ENCODE measurements around the gene C11orf65.

The C11orf65 gene

DNA sequence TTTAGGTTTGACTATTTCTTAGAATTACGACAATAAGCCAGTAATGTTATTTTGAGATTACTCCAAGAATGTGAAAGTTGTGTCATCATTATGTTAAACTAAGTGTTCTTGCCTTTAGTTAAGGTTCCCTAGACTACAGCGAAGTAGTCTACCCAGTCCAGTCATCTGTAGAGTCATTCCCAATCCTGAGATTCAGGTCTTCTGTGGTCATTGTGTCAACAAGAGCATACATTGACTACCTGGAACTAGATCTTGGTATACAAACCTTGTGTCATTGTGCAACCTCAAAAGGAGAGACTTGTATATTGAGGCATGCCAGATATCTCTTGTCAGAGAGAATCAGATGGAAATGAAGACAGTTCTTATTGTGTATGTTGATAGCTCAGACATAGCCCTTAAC, 128.6 kb downstream of the C11orf65 start:
- Histone ChIP-seq H3K4me3 (replicated peaks; ENCODE audit: insufficient read depth, low read length) (no peak overlapping the region), H3K27ac (replicated peaks) (no peak overlapping the region), H3K27me3 (ENCODE audit: insufficient read depth, poor library complexity, severe bottlenecking) (no peaks in the 10 kb centered on the region)
- TF ChIP-seq, protein P1, sequence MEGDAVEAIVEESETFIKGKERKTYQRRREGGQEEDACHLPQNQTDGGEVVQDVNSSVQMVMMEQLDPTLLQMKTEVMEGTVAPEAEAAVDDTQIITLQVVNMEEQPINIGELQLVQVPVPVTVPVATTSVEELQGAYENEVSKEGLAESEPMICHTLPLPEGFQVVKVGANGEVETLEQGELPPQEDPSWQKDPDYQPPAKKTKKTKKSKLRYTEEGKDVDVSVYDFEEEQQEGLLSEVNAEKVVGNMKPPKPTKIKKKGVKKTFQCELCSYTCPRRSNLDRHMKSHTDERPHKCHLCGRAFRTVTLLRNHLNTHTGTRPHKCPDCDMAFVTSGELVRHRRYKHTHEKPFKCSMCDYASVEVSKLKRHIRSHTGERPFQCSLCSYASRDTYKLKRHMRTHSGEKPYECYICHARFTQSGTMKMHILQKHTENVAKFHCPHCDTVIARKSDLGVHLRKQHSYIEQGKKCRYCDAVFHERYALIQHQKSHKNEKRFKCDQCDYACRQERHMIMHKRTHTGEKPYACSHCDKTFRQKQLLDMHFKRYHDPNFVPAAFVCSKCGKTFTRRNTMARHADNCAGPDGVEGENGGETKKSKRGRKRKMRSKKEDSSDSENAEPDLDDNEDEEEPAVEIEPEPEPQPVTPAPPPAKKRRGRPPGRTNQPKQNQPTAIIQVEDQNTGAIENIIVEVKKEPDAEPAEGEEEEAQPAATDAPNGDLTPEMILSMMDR (IDR thresholded peaks at IDR 0.05; ENCODE audit: insufficient read depth, low read length): no peak
- TF ChIP-seq GABPA (IDR thresholded peaks at IDR 0.05; ENCODE audit: low read depth) (no peak), SPI1 (IDR thresholded peaks at IDR 0.05; ENCODE audit: borderline replicate concordance, low read depth) (no peak), POLR2AphosphoS5 (IDR thresholded peaks at IDR 0.05; ENCODE audit: low read depth) (no peak)
- TF ChIP-seq, protein P2, sequence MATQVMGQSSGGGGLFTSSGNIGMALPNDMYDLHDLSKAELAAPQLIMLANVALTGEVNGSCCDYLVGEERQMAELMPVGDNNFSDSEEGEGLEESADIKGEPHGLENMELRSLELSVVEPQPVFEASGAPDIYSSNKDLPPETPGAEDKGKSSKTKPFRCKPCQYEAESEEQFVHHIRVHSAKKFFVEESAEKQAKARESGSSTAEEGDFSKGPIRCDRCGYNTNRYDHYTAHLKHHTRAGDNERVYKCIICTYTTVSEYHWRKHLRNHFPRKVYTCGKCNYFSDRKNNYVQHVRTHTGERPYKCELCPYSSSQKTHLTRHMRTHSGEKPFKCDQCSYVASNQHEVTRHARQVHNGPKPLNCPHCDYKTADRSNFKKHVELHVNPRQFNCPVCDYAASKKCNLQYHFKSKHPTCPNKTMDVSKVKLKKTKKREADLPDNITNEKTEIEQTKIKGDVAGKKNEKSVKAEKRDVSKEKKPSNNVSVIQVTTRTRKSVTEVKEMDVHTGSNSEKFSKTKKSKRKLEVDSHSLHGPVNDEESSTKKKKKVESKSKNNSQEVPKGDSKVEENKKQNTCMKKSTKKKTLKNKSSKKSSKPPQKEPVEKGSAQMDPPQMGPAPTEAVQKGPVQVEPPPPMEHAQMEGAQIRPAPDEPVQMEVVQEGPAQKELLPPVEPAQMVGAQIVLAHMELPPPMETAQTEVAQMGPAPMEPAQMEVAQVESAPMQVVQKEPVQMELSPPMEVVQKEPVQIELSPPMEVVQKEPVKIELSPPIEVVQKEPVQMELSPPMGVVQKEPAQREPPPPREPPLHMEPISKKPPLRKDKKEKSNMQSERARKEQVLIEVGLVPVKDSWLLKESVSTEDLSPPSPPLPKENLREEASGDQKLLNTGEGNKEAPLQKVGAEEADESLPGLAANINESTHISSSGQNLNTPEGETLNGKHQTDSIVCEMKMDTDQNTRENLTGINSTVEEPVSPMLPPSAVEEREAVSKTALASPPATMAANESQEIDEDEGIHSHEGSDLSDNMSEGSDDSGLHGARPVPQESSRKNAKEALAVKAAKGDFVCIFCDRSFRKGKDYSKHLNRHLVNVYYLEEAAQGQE (IDR thresholded peaks at IDR 0.05; ENCODE audit: insufficient replicate concordance, low read depth): no peak
- no peak for DNase-seq (ENCODE audit: low read depth in 1 of 2, low spot score in 1 of 2)

DNA sequence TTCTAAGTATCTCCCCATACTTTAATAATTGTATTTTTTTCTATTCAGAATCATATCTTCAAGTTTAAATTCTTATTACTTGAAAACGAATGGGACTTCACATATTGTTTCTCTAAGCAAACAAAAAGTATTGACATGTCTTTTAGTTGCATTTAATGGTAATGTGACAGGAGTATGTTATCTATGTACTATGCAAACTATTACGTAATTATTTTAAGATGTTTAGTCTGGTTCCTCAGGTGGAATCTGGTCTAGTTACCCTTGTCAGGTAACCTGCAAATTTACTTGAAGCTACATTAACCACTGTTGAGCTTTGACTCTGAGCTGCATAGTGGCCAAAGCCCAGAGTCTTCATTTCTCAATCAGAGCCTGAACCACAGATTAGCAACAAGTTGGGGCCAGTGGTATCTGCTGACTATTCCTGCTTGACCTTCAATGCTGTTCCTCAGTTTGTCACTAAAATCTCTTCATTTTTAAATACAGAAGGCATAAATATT, 133.9 kb downstream of the C11orf65 start:
- no peak overlapping the region for H3K4me3 ChIP-seq (replicated peaks; ENCODE audit: insufficient read depth, low read length)
- H3K27ac ChIP-seq (replicated peaks): no peak overlapping the region
- DNase-seq (ENCODE audit: low read depth in 1 of 2, low spot score in 1 of 2): no peak
- H3K27me3 ChIP-seq (ENCODE audit: insufficient read depth, poor library complexity, severe bottlenecking): no peaks in the 10 kb centered on the region
- TF ChIP-seq GABPA (IDR thresholded peaks at IDR 0.05; ENCODE audit: low read depth): no peak
- TF ChIP-seq, protein P2 (IDR thresholded peaks at IDR 0.05; ENCODE audit: insufficient replicate concordance, low read depth): no peak
- TF ChIP-seq SPI1 (IDR thresholded peaks at IDR 0.05; ENCODE audit: borderline replicate concordance, low read depth): no peak
- TF ChIP-seq POLR2AphosphoS5 (IDR thresholded peaks at IDR 0.05; ENCODE audit: low read depth): no peak
- TF ChIP-seq, protein P1 (IDR thresholded peaks at IDR 0.05; ENCODE audit: insufficient read depth, low read length): no peak

Measured in HL-60 (cell line).